AG09319 (cell line): ENCODE measurements around the gene BAHD1.

Source experiments
- DNase-seq: peaks from one replicate; pipeline ENCODE4 v3.0.0-alpha.2; 2010; ENCODE audit warnings: low read depth; ENCODE audit errors: extremely low read depth
- CTCF ChIP-seq: IDR thresholded peaks from 2 replicates; pipeline ENCODE4 v1.5.1; 2011; ENCODE audit warnings: low read depth, mild to moderate bottlenecking, inconsistent platforms, low read length, moderate library complexity

BAHD1 gene

DNA sequence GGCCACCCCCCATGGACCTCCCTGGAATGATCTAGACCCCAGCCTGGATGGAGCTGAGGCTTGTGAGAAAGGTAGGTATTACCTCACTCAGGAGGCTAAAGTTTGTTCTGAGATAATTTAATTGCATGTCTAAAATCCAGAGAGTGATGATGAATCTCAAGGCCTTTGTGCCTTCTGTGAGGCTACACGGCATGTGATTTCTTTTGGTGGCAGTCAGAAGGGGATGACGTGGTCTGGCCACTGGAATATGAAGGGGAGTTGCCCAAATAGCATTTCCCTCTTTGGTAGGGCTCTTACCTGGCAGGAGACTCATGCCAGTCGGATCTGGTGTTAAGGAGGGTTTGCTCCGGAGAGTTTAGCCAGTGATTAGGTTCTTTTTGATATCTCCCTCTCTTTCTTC, 2.5 kb downstream of the BAHD1 start:
- DNase-seq, result no peak
- TF ChIP-seq CTCF, result no peak

- no peak for DNase-seq
- no peak for TF ChIP-seq CTCF
Measured at GRCh38 chr15:40443846-40444245, 3.1 kb downstream of the BAHD1 start.

DNA sequence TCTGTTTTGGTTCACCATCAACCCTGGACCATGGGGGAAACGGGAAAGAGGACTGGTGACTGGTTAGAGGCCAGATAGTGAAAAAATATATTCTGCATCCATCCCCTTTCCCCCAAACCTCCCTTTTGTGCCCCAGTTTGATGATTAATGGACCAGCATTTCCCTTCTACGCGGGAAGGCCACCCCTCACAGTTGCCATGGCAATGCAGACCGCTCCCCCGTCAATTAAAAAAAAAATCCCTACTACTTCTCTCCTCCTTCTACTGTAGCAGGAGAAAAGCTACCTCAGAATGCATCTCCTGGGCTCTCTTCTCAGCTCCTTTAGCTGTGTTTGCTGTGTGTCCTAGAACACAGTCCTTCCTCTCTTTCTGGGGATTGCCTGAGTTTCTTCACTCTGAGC, 4.0 kb downstream of the BAHD1 start:
- DNase-seq, result no peak
- no peak for TF ChIP-seq CTCF

GRCh38 chr15:40445421-40445922, 4.7 kb downstream of the BAHD1 start:
- TF ChIP-seq CTCF, result no peak
- no peak for DNase-seq

DNA sequence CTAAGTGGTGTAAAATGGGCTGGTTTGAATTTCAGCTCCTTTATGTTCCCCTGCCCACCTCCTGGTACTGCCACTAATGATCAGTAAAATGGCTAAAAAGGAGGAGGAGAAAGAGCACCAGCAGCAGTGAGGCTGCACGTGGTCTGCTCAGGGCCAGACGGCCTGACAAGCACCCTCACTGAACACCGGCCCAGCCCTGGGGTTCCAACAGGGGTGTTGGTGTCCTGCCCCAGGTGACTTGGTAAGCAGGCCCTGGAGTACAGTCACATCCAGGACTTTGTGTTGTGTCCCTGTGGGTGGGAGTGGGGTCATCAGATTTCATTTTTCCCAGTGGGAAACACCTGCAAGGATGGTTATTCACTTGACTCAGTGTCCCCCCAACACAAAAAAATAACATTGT, 5.4 kb downstream of the BAHD1 start:
- no peak for TF ChIP-seq CTCF
- no peak for DNase-seq

DNA sequence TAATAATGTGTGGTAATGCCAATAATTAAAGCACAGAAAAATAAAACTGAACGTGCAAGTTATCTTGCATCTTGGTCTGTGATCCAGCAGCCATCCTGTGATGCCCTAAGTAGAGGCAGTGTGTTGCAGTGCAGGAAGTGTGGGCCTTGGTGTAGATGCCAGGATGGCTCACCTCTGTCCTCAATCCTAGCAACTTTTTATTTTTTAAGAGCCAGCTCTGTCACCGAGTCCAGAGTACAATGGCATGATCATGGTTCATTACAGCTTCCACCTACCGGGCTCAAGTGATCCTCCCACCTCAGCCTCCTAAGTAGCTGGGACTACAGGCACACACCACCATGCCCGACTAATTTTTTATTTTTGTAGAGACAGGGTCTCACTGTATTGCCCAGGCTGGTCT, 7.6 kb downstream of the BAHD1 start:
- no peak for DNase-seq
- TF ChIP-seq CTCF, result no peak

DNA sequence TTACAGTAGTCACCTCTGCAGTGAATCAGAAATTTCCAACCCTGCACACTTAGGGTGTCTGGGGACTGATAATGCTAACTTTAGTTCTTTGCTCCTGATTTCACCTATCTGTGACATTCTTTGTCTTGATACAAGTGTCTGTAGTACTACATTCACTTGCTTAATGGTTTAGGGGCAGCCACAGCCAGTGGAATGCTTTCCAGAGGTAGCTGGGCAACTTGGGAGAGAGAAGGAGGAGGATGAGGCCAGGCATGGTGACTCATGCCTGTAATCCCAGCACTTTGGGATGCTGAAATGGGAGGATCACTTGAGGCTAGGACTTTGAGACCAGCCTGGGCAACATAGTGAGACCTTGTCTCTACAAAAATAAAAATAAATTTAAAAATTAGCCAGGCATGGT, 8.5 kb downstream of the BAHD1 start:
- no peak for DNase-seq
- TF ChIP-seq CTCF, result no peak
